Trophoblast cell (in vitro differentiated cells and primary cell): ENCODE results near the gene MYBPC1.
"Not testable (repeated sequence)": the region's sequence is repeated elsewhere in the genome, so short reads cannot be mapped to it uniquely, and the experiment has no call there.

Source experiments
- DNase-seq, 2 donors: peaks; one replicate each; pipeline ENCODE4 v3.0.0-alpha.2; 2016
- H2AFZ ChIP-seq: 2 replicates; pipeline ENCODE4 v1.6.1; 2013; ENCODE audit warnings: low read length, moderate library complexity, mild to moderate bottlenecking; ENCODE audit not compliant: insufficient read depth, poor library complexity
- H2AK5ac ChIP-seq: 2 replicates; pipeline ENCODE4 v1.6.1; 2013; ENCODE audit warnings: mild to moderate bottlenecking, low read length
- H2BK120ac ChIP-seq: 2 replicates; pipeline ENCODE4 v1.6.1; 2013; ENCODE audit warnings: low read length, mild to moderate bottlenecking, moderate library complexity; ENCODE audit not compliant: insufficient read depth, poor library complexity
- H2BK12ac ChIP-seq: 2 replicates; pipeline ENCODE4 v1.6.1; 2013; ENCODE audit warnings: mild to moderate bottlenecking, low read length, moderate library complexity
- H2BK5ac ChIP-seq: 2 replicates; pipeline ENCODE4 v1.6.1; 2013; ENCODE audit warnings: low read length, low read depth, moderate library complexity, mild to moderate bottlenecking; ENCODE audit not compliant: poor library complexity
- H3K14ac ChIP-seq: 2 replicates; pipeline ENCODE4 v1.6.1; 2013; ENCODE audit warnings: mild to moderate bottlenecking, low read length
- H3K18ac ChIP-seq: 2 replicates; pipeline ENCODE4 v1.6.1; 2013; ENCODE audit warnings: mild to moderate bottlenecking, low read length
- H3K23ac ChIP-seq: 2 replicates; pipeline ENCODE4 v1.6.1; 2013; ENCODE audit warnings: low read length
- H3K27ac ChIP-seq: 2 replicates; pipeline ENCODE4 v1.5.1; 2013; ENCODE audit warnings: low read depth, mild to moderate bottlenecking, inconsistent platforms, low read length, moderate library complexity
- H3K27me3 ChIP-seq: 2 replicates; pipeline ENCODE4 v1.6.1; 2013; ENCODE audit warnings: inconsistent platforms, mild to moderate bottlenecking, low read length, moderate library complexity; ENCODE audit not compliant: insufficient read depth
- H3K36me3 ChIP-seq, 2 experiments: 1 replicate in 1 of 2; 2 replicates in 1 of 2; pipeline ENCODE4 v1.6.1; 2013; ENCODE audit warnings: low read length in 2 of 2, mild to moderate bottlenecking in 2 of 2, moderate library complexity in 1 of 2; ENCODE audit not compliant: insufficient read depth in 2 of 2, control insufficient read depth in 1 of 2
- H3K4ac ChIP-seq: 2 replicates; pipeline ENCODE4 v1.6.1; 2013; ENCODE audit warnings: low read depth, mild to moderate bottlenecking, low read length, moderate library complexity
- H3K4me1 ChIP-seq, 2 experiments: 1 replicate in 1 of 2; 2 replicates in 1 of 2; pipeline ENCODE4 v1.6.1; 2013; ENCODE audit warnings: low read length in 2 of 2, mild to moderate bottlenecking in 2 of 2, moderate library complexity in 1 of 2; ENCODE audit not compliant: insufficient read depth in 2 of 2, control insufficient read depth in 1 of 2
- H3K4me2 ChIP-seq: 2 replicates; pipeline ENCODE4 v1.6.1; 2013; ENCODE audit warnings: inconsistent platforms, mild to moderate bottlenecking, low read length, moderate library complexity
- H3K4me3 ChIP-seq: 2 replicates; pipeline ENCODE4 v1.5.1; 2013; ENCODE audit warnings: mild to moderate bottlenecking, low read depth, low read length, inconsistent platforms
- H3K79me1 ChIP-seq: one replicate; pipeline ENCODE4 v1.6.1; 2013; ENCODE audit warnings: low read length
- H3K79me2 ChIP-seq: 2 replicates; pipeline ENCODE4 v1.6.1; 2013; ENCODE audit warnings: low read length, mild to moderate bottlenecking; ENCODE audit not compliant: control insufficient read depth, insufficient read depth, poor library complexity
- H3K9ac ChIP-seq: 2 replicates; pipeline ENCODE4 v1.6.1; 2013; ENCODE audit warnings: mild to moderate bottlenecking, low read length
- H3K9me3 ChIP-seq: 2 replicates; pipeline ENCODE4 v1.6.1; 2013; ENCODE audit warnings: low read depth, mild to moderate bottlenecking, control low read depth, inconsistent platforms, low read length; ENCODE audit not compliant: insufficient read depth
- H4K12ac ChIP-seq: 2 replicates; pipeline ENCODE4 v1.6.1; 2013; ENCODE audit warnings: low read depth, mild to moderate bottlenecking, low read length, moderate library complexity
- H4K8ac ChIP-seq: 2 replicates; pipeline ENCODE4 v1.6.1; 2013; ENCODE audit warnings: low read depth, mild to moderate bottlenecking, low read length, moderate library complexity
- H4K91ac ChIP-seq: one replicate; pipeline ENCODE4 v1.6.1; 2013; ENCODE audit warnings: low read depth, mild to moderate bottlenecking, low read length, moderate library complexity
- WGBS: extraction: QIAGEN DNeasy Blood & Tissue Kit; methylation state at CpG from one replicate; pipeline ENCODE4 v1.1.7; 2013; ENCODE audit warnings: missing lambda C conversion rate; ENCODE audit not compliant: insufficient read length, insufficient coverage; ENCODE audit errors: extremely low coverage; 5-methylcytosine and 5-hydroxymethylcytosine counted together

The MYBPC1 gene

GRCh38 chr12:101676497-101676896 is 81.7 kb downstream of the MYBPC1 start:
- H3K9me3 ChIP-seq, H3K27ac ChIP-seq, H4K12ac ChIP-seq, H4K91ac ChIP-seq, DNase-seq, H3K4me2 ChIP-seq, H3K9ac ChIP-seq, H2AK5ac ChIP-seq, H3K79me1 ChIP-seq, H2BK5ac ChIP-seq, H3K23ac ChIP-seq, H3K4me3 ChIP-seq, H3K79me2 ChIP-seq, H3K18ac ChIP-seq, H2BK120ac ChIP-seq, H3K27me3 ChIP-seq, H3K36me3 ChIP-seq, H2BK12ac ChIP-seq, H2AFZ ChIP-seq, H3K4me1 ChIP-seq, H3K14ac ChIP-seq, H4K8ac ChIP-seq, H3K4ac ChIP-seq: not testable (repeated sequence)
- WGBS, result no CpG with 5 or more reads among the region's 3 CpGs

GRCh38 chr12:101678081-101678480 is 83.3 kb downstream of the MYBPC1 start:
- no peak overlapping the region for H2BK12ac ChIP-seq
- H3K18ac ChIP-seq, result no peak overlapping the region
- no peaks in the 10 kb centered on the region for H3K36me3 ChIP-seq
- no peak overlapping the region for H3K23ac ChIP-seq
- H3K9ac ChIP-seq, result no peak overlapping the region
- no peak overlapping the region for H2BK5ac ChIP-seq
- no peaks in the 10 kb centered on the region for H3K27me3 ChIP-seq
- no peak overlapping the region for H3K4me2 ChIP-seq
- no peak overlapping the region for H3K14ac ChIP-seq
- no peak overlapping the region for H4K8ac ChIP-seq
- no peak for DNase-seq
- H3K27ac ChIP-seq, result no peak overlapping the region
- H3K4me1 ChIP-seq, result no peaks in the 10 kb centered on the region
- H2AK5ac ChIP-seq, result no peak overlapping the region
- no peak overlapping the region for H4K12ac ChIP-seq
- H3K4ac ChIP-seq, result no peak overlapping the region
- no peak overlapping the region for H2AFZ ChIP-seq
- no peak overlapping the region for H4K91ac ChIP-seq
- H3K79me2 ChIP-seq, result no peaks in the 10 kb centered on the region
- H3K4me3 ChIP-seq, result no peak overlapping the region
- no peaks in the 10 kb centered on the region for H3K9me3 ChIP-seq
- H2BK120ac ChIP-seq, result no peak overlapping the region
- no peaks in the 10 kb centered on the region for H3K79me1 ChIP-seq

GRCh38 chr12:101680240-101680639 is 85.5 kb downstream of the MYBPC1 start:
- Histone ChIP-seq H3K27me3 (no peaks in the 10 kb centered on the region), H3K27ac (no peak overlapping the region), H3K4me1 (no peaks in the 10 kb centered on the region), H3K18ac (no peak overlapping the region), H4K91ac (no peak overlapping the region), H2BK5ac (no peak overlapping the region), H3K23ac (no peak overlapping the region), H3K9ac (no peak overlapping the region), H3K79me2 (no peaks in the 10 kb centered on the region), H3K4me3 (no peak overlapping the region), H2AK5ac (no peak overlapping the region), H3K79me1 (no peaks in the 10 kb centered on the region), H2BK12ac (no peak overlapping the region), H4K12ac (no peak overlapping the region), H3K4ac (no peak overlapping the region), H3K9me3 (no peaks in the 10 kb centered on the region), H3K36me3 (no peaks in the 10 kb centered on the region), H4K8ac (no peak overlapping the region), H2AFZ (no peak overlapping the region), H2BK120ac (no peak overlapping the region), H3K4me2 (no peak overlapping the region), H3K14ac (no peak overlapping the region)
- DNase-seq, result no peak
- WGBS, result no CpG with 5 or more reads among the region's 3 CpGs

- Histone ChIP-seq H4K12ac (no peak overlapping the region), H2AK5ac (no peak overlapping the region), H3K27ac (no peak overlapping the region), H3K36me3 (no peaks in the 10 kb centered on the region), H3K27me3 (no peaks in the 10 kb centered on the region), H3K9me3 (no peaks in the 10 kb centered on the region), H4K8ac (no peak overlapping the region), H4K91ac (no peak overlapping the region), H2BK12ac (no peak overlapping the region), H3K79me2 (no peaks in the 10 kb centered on the region), H2BK5ac (no peak overlapping the region), H2BK120ac (no peak overlapping the region), H3K18ac (no peak overlapping the region), H3K9ac (no peak overlapping the region), H3K4me3 (no peak overlapping the region), H3K14ac (no peak overlapping the region), H2AFZ (no peak overlapping the region), H3K79me1 (no peaks in the 10 kb centered on the region), H3K4me1 (no peaks in the 10 kb centered on the region), H3K23ac (no peak overlapping the region), H3K4me2 (no peak overlapping the region), H3K4ac (no peak overlapping the region)
- DNase-seq, result no peak
These were observed 85.9 kb downstream of the MYBPC1 start for GRCh38 chr12:101680647-101681046.

- WGBS, result no CpG with 5 or more reads among the region's 6 CpGs
These were observed 86.9 kb downstream of the MYBPC1 start for GRCh38 chr12:101681627-101682026.

More at GRCh38 chr12:101681627-101682026, 86.9 kb downstream of the MYBPC1 start:
- not testable (repeated sequence) for H3K27me3 ChIP-seq, H3K4me2 ChIP-seq, H4K8ac ChIP-seq, DNase-seq, H3K9me3 ChIP-seq, H3K4ac ChIP-seq, H3K18ac ChIP-seq, H2BK12ac ChIP-seq, H3K36me3 ChIP-seq, H2BK120ac ChIP-seq, H4K91ac ChIP-seq, H3K14ac ChIP-seq, H3K4me1 ChIP-seq, H3K23ac ChIP-seq, H4K12ac ChIP-seq, H3K4me3 ChIP-seq, H3K79me1 ChIP-seq, H3K79me2 ChIP-seq, H2AFZ ChIP-seq, H3K9ac ChIP-seq, H2BK5ac ChIP-seq, H2AK5ac ChIP-seq, H3K27ac ChIP-seq
